ENCODE data around the gene PRRX2.
"Not testable (repeated sequence)": the region's sequence is repeated elsewhere in the genome, so short reads cannot be mapped to it uniquely, and the experiment has no call there.

The PRRX2 gene

DNA sequence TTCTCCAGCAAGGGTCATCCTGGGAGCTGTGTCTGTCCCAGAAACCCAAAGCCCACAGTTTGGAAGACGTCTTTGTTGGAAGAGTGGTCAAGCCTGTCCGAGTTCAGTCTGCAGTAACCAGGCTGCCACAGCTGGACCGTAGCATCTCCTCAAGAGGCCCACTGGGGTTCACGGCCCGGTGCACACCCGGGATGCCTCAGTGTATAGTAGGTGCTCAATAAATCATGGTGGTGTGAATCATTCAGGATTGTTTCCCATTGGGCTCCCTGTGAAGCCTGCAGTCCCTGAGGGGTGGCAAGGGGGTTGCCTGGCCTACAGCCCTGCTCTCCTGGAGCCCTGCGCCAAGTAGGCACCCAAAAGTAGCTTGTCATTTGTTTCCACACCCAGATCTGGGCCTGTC is 10.3 kb upstream of the PRRX2 start:
- DNase-seq, result no peak

DNA sequence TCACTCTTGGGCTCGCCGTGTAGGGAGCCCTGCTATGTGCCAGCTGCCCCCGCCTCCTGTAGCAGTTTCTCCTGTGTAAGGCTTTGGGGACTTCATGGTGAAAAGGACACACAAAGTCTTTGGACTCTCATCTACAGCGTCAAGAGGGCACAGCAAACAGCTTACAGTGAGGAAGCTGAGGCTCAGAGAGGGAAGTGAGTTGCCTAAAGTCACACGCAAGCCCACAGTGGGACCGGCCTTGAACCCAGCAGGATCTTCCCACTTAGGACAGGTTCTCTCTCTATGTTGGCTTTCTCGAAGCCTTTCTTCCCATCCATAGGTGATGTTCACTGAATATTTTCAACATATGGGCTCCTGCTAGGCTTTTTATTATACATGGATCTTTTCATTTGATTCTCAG is 9.8 kb upstream of the PRRX2 start:
- DNase-seq, result no peak

DNA sequence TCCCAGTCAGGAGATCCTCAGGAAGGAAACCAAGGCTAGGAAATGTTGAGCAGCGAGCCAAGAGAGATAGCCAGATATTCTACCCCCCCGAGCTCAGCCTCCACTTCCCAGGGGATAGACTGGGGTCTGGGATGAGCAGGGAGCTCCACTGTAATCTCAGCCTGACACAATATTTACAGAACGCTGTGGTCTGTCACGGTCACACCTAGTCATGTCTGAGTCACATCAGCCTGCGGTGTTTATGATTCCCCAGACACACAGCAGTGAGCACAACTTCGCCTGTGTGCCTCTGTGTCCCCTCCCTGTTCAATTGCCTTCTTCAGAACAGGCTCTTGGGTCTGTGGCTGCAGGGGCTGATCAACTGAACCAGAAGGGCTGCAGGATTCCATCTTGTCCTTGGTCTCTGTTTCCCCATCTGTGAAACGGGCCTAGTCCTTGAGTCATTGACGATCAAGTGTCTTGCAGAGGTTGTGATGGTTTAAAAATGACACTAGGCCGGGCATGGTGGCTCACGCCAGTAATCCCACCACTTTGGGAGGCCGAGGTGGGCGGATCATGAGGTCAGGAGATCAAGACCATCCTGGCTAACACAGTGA is 8.6 kb upstream of the PRRX2 start:
- DNase-seq, result peak; percentile 76

GRCh38 chr9:129661029-129661428 is 4.4 kb upstream of the PRRX2 start:
- no peak for DNase-seq

- not testable (repeated sequence) for DNase-seq
Measured at GRCh38 chr9:129662239-129662638, 3.2 kb upstream of the PRRX2 start.

GRCh38 chr9:129664746-129665388 is 580 bp upstream of the PRRX2 start:
- DNase-seq, result no peak

GRCh38 chr9:129665814-129666520 is 520 bp downstream of the PRRX2 start:
- DNase-seq, result no peak

DNA sequence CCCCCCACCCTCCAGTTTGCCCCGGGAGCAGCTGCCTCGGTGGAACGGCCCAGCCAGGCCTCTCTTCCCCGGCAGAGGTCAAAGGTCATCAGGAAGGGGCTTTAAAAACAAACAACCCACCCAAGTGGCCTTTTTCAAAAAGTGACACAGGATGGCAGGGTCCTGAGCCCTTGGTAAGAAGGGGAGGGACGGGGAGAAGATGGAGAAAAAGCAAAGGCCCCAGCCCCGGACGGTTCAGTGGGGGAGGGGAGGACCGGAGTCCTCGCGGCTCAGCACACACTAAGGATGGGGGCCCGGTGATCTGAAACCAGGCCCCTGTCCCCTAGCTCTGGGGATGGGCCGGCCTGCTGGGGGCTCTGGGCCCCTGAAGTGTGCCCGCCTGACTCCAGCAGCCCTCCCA is 1.1 kb downstream of the PRRX2 start:
- no peak for DNase-seq

GRCh38 chr9:129667378-129667777 is 1.9 kb downstream of the PRRX2 start:
- DNase-seq, result no peak

DNA sequence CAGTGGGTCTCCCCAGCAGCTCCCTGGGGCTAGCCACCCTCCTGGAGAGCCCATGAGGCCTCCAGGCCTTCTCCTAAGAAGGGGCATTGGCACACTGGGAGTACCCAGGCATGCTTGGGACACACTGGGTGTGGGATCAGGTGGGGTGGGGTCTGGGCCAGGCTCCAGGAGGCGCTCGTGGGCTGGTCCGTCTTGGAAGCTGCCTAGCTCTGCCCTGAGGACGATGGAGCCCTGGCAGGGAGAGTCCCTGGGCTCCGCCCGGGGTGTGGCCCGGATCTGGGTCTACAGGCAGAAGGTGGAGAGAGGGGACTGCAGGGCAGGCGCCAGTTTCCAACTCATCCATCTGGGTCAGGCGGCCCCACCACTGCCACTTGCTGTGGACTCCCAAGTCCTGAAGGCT is 2.4 kb downstream of the PRRX2 start:
- no peak for DNase-seq

GRCh38 chr9:129669141-129669718 is 3.8 kb downstream of the PRRX2 start:
- DNase-seq, result no peak

- no peak for DNase-seq
Measured at GRCh38 chr9:129669946-129670345, 4.5 kb downstream of the PRRX2 start.

- no peak for DNase-seq
Measured at GRCh38 chr9:129671065-129671464, 5.6 kb downstream of the PRRX2 start.

DNA sequence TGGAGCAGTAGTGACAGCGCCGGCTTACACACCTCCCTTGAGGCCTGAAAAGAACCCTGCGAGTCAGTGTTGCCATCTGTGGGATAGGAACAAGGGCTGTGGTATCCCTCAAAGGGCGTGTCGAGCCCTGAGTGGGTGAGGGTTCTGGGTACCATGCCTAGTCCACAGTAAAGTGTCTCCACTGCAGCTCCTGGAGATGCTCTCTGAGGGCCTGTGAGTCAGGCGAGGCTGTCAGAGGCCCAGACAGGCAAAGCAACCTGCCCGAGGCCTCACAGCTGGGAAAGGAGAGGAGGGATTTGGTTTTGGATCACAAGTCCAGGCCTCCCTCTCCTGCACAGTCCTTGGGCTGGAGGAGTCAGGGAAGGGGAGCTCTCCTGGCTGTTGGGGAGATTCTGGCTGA is 6.1 kb downstream of the PRRX2 start:
- DNase-seq, result no peak

- DNase-seq, result no peak
Measured at GRCh38 chr9:129672702-129673101, 7.3 kb downstream of the PRRX2 start.

DNA sequence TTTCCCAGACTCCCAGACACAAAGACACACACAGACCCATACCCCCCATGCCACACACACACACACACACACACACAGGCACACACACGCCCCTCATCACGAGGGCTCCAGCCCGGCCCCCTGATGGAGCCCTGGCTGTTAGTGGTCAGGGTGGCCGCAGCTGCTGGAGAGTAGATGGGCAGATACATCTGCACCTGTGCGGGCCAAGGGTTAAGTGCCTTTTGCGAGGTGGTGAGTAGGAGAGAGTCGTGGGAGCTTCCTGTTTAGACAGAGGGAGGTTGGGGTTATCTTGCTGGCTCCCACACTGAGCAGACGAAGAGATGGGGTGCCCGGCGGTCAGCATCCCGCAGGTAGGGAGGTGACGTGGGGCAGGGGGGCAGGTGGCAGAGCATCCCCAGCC is 8.2 kb downstream of the PRRX2 start:
- no peak for DNase-seq

- no peak for DNase-seq
Measured at GRCh38 chr9:129674229-129674628, 8.8 kb downstream of the PRRX2 start.

DNA sequence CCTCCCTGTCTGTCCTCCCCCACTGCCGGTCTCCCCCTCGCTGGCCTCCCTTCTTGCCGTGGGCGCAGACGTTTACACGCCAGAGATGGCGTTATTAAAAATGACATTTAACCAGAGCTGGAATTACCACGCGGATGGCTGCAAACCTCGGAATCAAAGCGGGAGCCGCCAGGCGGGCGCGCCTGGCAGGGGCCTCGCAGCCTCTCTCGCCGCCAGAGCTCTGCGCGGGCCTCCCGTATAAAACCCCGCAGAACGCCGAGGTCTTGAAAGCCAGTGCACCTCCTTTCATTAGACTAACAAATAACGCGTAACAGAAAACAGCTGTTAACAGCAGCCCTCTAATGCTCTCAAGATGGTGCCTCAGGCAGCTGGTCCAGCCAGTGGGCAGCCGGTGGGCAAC is 10.2 kb downstream of the PRRX2 start:
- DNase-seq, result no peak

GRCh38 chr9:129676287-129676686 is 10.8 kb downstream of the PRRX2 start:
- no peak for DNase-seq

DNA sequence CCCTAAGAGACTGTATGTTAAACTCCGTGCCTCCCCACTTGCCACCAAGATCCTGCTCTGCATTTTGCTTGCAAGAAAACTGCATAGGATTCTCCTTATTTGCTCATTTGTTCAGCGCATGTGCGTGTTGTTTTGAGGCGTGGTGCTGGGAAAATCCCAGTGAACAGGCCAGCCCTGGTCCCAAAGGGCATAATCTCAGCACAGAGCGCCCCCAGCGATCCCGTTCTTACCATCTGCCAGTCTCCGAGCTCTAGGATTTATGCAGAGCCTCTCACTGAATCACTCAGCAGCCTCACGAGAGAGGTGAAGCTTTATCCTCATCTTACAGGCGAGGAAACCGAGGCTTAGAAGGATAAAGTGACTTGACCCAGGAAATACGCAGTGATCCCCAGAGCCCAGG is 11.5 kb downstream of the PRRX2 start:
- DNase-seq, result no peak

DNA sequence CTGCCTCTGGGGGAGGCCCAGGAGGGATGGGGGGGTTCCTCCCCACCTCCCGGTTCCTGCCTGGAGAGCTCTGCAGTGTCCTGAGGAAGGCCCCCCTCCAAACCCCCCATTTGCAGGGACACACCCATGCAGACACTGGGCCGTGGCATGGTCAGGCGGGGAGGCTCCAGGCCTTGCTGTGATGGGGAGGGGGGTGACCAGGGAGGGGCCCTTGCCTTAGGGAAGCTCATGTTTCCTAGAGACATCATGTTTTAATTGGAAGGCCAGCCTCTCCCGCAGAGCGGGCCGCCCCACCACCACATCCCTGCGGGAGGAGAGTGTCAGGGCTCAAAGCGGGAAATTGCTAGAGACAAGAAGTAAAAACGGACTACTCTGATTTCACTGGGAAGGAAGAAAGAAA is 12.0 kb downstream of the PRRX2 start:
- DNase-seq, result no peak

- DNase-seq, result no peak
Measured at GRCh38 chr9:129678844-129679243, 13.4 kb downstream of the PRRX2 start.

DNA sequence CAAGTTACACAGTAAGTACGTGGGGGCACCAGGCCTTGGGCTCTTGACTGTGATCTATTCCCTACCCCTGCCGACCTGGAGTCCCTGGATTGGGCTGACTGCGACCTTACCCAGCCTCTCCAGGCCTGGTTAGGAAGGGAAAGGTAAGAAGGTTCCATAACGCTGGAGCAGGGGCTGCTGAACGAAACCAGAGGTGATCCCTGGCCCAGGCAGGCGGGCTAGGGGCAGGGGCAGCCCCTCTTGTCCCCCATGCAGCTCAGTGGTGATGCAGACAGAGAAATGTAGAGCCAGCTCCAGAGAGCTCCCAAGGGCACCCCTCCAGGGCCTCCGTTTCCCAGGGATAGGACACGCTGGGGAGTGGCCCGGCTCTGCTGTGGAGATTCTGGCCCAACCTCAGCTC is 14.1 kb downstream of the PRRX2 start:
- no peak for DNase-seq

DNA sequence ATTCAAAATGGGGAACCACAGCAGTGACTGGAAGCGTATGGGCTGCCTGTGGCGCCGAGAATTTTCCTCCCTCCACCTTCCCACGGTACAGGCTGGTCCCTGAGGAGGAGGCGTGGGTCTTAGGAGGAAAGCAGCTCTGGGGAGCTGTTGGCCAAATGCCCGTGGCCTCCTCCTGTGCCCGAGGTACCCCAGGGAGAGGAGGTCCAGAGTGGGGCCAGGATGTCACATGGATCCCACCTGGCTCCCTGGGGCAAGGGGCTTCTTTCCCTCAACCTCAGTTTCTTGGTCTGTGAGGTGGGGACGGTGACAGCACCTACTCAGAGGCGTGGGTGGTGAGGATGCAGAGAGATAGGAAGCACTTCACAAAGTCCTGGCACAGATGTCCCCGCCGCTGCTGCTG is 16.5 kb downstream of the PRRX2 start:
- DNase-seq, result no peak
